HG03521 (cell line): ENCODE measurements around the gene FOXP1.

ENCODE experiments used
- ATAC-seq: cut with Tn5 transposase; IDR thresholded peaks from one replicate; pipeline ENCODE4 v1.9.1; 2021; ENCODE audit warnings: mild to moderate bottlenecking, moderate library complexity; ENCODE audit not compliant: unreplicated experiment

Gene FOXP1

DNA sequence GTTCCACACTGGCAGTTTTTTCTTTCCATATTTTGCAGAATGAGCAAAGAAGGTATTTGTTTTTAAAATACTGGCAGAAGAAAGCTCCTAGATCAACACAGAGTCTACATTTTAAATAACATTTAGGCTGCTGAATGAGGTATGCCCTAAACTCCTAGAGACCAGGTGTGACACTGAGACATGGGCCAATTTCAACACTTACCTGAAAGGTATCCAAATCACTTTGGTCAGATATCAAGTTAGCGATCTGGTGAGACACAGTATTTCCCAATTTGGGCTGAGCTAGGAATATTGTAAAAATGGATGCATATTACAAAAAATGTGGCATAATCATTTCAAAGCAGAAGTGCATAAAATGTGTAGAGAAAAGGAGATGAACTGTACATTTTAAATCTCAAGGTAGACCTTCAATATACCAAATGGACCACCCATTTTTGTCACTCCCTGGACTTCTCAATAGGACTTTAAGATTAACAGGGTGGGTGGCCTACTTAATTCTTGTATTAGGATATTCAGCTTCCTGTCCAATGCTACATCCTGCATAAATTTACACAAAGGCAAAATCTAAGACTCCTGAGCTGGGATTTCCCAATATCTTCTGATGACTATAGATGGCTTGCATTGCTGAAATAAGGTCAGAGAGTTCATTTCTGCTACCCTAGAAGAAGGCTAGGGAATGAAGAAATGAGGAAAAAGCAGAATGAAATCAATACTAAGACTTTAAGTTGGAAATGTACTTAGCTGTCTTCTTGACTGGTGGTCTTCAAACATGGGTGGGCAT, 487.8 kb downstream of the FOXP1 start:
- ATAC-seq = no peak

GRCh38 chr3:71094658-71095209, 488.8 kb downstream of the FOXP1 start:
- no peak for ATAC-seq

GRCh38 chr3:71092665-71093064, 490.9 kb downstream of the FOXP1 start:
- no peak for ATAC-seq

- peak; percentile 24 for ATAC-seq
Observed at GRCh38 chr3:71090207-71090606, 493.3 kb downstream of the FOXP1 start.

DNA sequence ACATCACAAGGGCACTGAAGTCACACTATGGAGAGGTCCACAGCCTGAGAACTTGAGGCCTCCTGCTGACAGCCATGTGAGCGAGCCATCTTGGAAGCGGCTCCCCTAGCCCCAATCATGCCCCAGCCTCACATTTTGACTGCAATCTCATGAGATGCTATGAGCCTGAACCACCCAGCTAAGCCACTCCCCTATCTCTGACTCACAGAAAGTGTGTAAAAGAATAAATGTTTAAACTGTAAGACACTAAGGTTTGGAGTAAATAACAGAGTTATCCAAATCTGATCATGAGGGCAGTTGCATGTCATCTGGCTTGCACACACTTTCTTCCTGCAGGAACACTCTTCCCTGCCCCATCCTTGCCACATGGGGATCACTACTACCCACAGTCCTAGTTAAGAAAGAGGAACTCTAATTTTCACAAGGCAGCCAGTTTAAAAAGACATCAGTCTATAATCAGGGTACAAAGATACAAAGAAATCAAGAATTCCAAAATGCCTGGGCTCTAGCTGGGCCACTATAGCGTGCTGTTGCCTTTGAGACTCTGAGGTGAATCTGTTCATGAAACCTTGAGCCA, 494.2 kb downstream of the FOXP1 start:
- no peak for ATAC-seq

- ATAC-seq = no peak
Observed at GRCh38 chr3:71088742-71089141, 494.8 kb downstream of the FOXP1 start.

DNA sequence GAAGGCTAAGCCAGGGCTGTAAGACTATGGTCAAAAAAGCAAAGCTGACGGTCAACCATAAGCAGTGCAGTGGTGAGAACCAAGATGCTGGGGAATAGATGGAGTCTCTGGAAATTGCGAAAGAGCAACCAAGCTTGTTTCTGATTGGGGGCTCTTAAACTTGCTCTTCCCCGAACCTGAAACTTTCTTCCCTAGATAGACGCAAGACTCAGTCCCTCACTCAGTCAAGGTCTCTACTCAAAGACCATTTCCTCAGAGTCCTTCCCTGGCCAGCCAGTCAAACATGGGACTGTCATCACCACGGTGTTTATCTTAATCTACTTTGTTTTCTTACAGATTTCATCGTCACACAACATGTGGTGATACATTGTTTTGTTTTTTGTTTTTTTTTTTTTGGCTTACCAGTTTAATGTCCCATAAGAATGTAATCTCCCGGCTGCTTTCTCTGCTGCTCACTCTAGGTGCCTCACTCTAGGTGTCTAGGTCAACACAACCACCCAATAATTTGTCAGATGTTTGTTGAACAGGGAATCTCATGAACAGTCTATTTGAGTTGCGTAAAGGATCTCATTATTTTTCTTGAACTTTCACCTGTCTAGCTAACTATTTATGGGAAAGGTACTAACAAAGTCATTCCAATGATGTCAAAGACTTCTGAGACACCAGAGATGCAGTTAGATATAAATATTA, 495.4 kb downstream of the FOXP1 start:
- ATAC-seq = no peak

DNA sequence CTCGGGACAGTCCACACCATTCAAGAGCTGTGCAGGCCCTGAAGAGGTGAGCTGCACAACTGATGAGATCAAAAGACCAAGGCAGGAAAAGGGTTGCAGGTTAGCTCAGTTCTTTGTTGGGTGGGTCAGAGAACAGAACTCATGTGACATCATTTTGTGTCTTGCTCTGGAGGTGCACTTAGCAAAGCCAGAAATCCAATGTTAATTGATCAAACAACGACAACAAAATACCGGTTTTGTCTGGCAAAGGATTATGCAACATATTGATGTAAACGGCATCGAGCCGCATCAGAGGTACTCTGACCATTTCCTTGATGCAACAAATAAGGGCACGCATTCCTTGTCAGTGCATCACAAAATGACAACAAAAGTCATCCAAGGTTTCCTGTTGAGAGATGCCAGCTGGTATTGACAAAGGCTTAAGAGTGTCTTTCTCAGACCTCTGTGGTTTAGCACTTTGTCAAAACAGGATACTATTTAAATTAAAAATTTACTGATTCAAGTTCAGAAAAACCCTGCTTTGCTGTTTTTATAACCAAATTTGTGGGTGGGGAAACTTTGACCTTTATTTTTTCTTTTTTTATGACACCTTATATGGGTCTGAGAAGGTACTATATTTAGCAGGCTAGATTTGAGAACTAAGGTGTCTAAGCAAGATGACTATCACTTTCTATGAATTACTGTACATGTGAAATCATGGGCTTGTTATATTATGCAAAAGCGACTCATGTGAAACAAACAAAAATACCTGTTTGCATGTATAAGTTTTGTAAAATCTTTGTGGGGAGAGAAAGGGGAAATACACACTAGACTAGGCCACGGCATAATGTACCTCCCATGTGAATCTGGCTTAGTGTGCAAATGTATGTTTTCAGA, 496.1 kb downstream of the FOXP1 start:
- peak; percentile 83 for ATAC-seq

DNA sequence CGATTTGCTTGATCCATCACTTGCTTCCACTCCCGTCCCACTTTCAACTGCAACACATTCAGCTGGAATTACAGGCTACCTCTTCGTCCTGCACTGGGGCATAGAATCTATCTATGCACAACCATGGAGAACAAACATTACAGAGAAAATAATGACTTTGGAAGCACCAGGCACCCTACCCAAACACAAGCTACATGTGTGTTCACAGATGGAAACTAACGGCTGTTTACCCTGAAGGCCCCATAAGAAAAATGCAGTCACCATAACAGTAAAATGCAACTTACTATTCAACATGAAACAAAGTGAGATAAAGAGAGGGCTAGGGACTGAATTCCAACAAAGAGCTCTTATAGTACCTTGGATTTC, 496.8 kb downstream of the FOXP1 start:
- no peak for ATAC-seq

- ATAC-seq = no peak
Observed at GRCh38 chr3:71083726-71084131, 499.8 kb downstream of the FOXP1 start.

- no peak for ATAC-seq
Observed at GRCh38 chr3:71082833-71083232, 500.7 kb downstream of the FOXP1 start.

DNA sequence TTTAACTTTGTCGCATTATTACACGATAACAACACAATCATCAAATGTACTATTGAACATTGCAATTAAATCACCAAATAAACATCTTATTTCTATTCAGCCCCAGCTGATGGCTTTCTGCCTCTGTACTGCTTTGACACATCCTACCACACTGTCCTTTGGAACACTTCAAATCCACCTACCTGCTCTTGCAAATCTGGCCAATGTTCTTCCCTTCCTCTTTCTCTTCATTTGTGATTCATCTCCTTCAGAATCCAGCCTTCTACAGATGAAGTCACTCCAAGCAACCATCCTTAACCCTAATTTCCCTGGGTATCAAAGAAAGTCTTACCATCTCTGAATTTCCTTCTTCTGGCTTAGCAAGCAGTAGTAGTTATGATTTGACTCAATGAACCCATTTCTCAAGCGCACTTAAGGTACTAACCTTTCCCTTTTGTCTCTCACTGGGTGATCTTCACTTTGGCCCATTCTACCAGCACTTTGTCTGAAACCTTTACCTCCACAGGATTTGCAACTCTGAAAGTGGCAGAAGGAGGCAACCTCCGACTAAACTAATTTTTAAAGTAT, 502.9 kb downstream of the FOXP1 start:
- ATAC-seq = no peak

GRCh38 chr3:71078723-71079525, 504.6 kb downstream of the FOXP1 start:
- no peak for ATAC-seq

DNA sequence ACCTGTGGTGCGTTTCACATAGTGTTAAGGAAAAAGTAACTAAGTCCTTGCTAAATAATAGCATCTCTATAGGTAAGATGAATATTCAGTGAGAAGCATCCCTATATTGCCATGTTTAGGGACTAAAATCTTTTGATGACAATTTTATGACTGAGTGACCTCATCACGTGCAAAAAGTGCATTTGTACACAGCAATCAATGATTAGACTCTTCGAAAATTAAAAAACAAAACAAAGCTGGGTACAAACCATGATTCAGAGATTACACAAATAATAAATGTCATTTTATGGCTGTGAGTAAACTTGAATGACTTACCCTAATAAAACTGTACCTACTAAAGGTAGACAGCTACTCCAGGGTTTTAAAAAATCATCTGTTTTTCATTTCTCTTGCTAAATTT, 505.3 kb downstream of the FOXP1 start:
- ATAC-seq = no peak

GRCh38 chr3:71077070-71077469, 506.5 kb downstream of the FOXP1 start:
- ATAC-seq = no peak

- ATAC-seq = no peak
Observed at GRCh38 chr3:71076361-71077002, 507.0 kb downstream of the FOXP1 start.

GRCh38 chr3:71075494-71075893, 508.0 kb downstream of the FOXP1 start:
- ATAC-seq = no peak

GRCh38 chr3:71074423-71074822, 509.1 kb downstream of the FOXP1 start:
- ATAC-seq = no peak

DNA sequence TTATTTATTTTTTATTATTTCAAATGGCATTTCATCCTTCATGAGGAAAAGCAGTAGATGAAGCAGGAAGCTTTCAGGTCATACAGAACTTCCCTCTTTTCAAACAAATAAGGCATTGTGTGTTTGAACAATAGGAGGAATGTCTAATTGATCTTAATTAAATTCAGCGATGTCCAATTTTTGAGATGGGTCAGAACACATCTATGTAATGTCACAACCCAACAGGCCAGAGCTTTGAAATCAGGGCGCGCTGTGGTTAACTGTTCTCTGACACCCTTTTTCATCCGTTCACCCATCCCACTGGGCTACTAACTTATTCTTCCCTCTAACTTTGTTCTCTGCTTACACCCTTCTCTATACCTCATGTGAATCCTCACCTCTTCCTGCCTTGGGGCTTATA, 510.5 kb downstream of the FOXP1 start:
- ATAC-seq = no peak
